ENCODE measurements around the gene ROBO2. TPM values are rescaled to one million over a fixed set of nuclear protein-coding genes. Genes with fewer than 3 reads are reported as not detected.
"Not testable (repeated sequence)": the region's sequence is repeated elsewhere in the genome, so short reads cannot be mapped to it uniquely, and the experiment has no call there.

The ROBO2 gene
- total RNA-seq, 1 experiment from 2014 or later, result under 0.01 TPM

DNA sequence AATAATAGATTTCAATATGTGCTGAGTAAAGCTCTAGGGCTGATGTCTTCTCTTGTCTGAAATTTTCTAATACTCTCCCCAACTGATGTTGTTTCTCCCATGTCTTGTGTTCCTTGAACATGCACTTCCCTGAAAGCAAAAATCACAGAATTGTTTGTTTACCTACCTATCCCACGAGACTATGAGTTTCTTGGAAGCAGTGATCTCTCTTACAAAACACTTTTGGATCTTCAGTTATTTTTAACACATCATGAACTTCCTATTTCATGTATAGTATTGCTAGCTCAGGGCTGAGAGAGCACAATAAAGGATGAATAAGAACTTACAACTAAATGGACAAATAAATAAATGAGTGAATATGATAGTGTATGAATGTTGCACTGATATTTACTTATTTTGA lies 365.0 kb downstream of the ROBO2 start:
- DNase-seq (ENCODE audit: low read depth), result no peak

GRCh38 chr3:77407441-77407840 lies 367.5 kb downstream of the ROBO2 start:
- no peak for DNase-seq (ENCODE audit: low read depth)

GRCh38 chr3:77410334-77410733 lies 370.4 kb downstream of the ROBO2 start:
- DNase-seq (ENCODE audit: low read depth), result not testable (repeated sequence)

GRCh38 chr3:77411334-77411733 lies 371.4 kb downstream of the ROBO2 start:
- no peak for DNase-seq (ENCODE audit: low read depth)

GRCh38 chr3:77412021-77412438 lies 372.1 kb downstream of the ROBO2 start:
- DNase-seq (ENCODE audit: low read depth), result no peak

GRCh38 chr3:77412584-77412983 lies 372.7 kb downstream of the ROBO2 start:
- no peak for DNase-seq (ENCODE audit: low read depth)

- no peak for DNase-seq (ENCODE audit: low read depth)
Measured at GRCh38 chr3:77414881-77415280, 375.0 kb downstream of the ROBO2 start.

DNA sequence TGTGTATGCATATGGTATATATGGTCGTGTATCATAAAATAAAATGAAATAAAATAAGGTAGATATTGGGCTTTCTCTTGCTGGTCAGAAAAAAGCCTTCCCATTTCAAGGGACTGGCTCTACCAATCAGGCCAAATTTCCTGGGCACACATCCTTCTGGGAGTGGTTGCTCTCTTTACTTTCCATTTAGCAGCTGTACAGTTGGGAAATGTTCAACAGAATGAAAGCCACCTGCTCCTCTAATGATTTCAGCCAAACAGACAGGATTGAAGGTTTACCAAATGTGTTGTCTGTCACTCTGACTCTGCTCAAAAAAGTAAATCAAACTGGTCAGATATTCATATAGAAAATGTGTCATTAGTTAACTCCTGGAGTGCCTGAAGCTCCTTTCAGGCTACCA lies 380.4 kb downstream of the ROBO2 start:
- DNase-seq (ENCODE audit: low read depth), result no peak

DNA sequence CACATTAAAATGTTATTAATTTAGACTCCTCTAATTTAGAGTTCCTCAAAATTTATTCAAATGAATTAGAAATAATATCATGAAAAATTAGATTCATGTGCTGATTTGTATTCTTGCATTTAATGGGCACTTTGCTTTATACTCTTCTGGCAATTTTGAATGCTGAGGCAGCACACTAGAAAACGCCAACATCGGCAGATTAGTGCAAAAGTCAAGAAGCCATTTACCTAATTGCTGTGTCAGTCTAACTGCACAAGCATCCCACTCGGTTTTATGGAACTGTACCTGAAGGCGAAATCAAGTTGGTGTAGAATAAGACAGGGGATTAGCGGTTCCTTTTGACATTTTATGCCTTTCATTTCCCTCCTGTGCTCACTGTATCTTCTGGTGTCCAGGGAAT lies 382.0 kb downstream of the ROBO2 start:
- DNase-seq (ENCODE audit: low read depth), result no peak

DNA sequence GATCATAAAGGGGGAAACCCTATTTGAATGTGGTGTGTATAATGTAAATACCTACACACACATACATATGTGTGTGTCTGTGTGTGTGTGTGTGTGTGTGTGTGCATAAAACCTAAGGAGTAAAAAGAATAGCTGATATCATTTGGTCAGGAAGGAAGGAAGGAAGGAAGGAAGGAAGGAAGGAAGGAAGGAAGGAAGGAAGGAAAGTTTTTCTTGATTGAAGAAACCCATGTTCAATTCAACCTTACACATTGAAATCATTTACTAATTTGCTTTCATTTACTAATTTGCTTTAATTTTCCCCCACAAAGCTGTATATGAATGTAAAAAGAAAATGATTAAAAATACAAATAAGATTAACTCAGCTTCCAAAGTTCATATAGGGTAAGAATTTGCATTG lies 386.6 kb downstream of the ROBO2 start:
- no peak for DNase-seq (ENCODE audit: low read depth)

DNA sequence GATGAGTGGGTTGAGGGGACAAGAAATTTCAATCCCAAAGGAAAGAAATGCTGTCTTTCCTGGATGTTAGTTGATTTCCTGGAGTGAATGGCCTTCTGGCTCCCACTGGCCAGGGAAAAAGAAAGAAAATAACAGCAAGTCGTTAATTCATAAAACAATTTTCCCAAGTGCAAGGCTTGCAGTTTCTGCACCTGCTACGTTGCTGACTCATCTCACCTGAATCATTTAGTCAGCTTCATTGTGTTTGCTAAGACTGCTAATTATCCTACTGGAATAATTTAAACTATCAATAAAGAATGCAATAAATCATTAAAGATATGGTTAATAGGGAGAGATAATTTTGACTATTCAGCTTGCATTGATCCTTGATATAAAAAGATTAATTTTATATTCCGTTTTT lies 387.6 kb downstream of the ROBO2 start:
- no peak for DNase-seq (ENCODE audit: low read depth)

- DNase-seq (ENCODE audit: low read depth), result no peak
Measured at GRCh38 chr3:77436908-77437307, 397.0 kb downstream of the ROBO2 start.

DNA sequence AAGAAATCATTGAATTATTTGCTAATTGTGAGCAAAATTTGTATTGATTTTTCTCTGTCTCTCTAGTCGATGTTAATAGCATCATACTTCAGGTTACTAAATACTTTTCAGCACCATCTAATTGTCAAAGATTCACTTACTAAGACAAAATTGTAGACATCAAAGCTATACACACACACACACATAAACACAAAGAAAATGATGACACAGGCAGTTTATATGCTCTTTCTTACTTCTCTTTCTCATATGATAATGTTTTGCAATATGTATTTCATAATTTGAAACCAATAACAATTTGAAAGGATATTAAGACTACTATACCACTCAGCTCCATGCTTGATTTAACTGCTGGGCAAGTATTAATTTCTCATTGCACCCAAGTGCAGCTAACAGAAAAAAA lies 406.2 kb downstream of the ROBO2 start:
- DNase-seq (ENCODE audit: low read depth), result no peak

GRCh38 chr3:77446761-77447160 lies 406.9 kb downstream of the ROBO2 start:
- DNase-seq (ENCODE audit: low read depth), result no peak

DNA sequence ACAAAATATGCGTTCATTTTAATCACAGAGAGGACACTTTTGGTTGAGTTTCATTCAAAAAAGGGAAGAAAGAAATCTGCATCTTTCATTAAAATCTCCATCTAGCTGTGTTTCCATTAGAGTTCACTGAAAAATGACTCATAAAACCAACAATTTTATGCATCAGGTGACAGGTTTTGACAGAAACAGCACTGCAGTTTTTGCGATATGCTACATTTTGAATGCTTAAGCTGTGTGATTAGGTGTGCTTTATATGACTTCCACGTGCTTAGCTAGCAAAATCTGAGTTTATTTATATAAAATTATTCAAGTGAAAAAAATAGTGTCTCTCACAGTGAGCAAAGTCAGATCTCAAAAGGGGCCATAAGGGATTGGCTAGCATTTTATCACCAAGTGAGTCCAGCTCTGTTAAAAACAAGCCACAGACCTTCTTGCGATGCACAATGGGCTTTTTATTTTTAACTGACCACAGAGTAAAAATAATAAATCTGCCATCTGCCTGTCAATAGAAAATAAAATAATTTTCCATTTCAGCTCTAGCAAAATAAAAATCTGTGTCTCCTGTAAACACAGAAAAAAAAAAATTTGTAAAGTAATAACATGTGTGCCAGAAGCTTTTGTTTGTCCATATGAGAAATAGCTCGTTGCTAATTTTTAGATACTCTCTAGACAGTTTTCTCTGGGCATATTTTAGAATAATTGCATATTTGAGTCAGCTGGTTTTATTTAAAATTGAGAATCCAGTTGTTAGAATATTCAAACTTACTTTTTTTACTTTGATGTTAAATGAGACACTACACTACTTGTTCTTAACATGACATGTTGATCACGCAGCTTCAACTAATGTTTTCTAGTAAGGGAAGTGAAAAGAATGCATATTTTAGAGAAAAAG lies 409.8 kb downstream of the ROBO2 start:
- no peak for DNase-seq (ENCODE audit: low read depth)

DNA sequence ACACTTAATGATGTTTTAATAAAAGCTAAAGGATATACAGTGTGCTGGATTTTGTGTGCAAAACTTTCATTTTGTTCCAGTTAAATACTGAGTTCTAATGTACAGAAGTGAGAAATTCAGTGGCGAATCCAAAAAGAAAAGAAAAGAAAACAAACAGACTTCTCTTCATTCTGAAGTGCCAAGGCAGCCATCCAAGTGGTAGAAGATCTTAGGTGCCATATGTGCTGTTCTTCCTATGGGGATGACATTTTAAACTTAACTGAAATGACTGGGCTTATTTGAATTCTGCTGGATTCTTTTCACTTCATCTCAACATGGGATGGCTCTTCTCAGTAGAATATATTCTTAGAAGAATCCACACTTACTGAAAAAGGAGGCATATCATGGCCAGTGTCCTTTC lies 416.5 kb downstream of the ROBO2 start:
- no peak for DNase-seq (ENCODE audit: low read depth)

DNA sequence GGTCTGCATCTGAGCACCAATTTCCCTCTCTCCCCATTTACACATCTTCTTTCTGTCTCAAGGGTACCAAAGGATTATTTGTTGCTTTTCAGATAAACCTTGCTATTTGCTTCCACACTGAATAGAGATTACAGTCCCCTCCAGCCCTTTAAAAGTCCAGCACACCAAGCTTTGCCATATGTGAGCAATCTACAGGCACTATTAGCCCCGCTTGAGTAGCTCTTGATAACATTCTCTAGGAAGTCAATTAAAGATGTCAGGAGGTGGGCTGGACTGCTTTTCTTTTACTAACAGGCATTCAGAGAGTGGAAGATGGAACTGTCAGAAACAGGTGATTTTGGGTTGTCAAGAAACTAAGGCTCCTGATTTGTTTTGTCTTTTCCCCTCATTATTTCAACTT lies 417.0 kb downstream of the ROBO2 start:
- no peak for DNase-seq (ENCODE audit: low read depth)

- DNase-seq (ENCODE audit: low read depth), result peak; percentile 58
Measured at GRCh38 chr3:77459926-77460325, 420.0 kb downstream of the ROBO2 start.

GRCh38 chr3:77460326-77460725 lies 420.4 kb downstream of the ROBO2 start:
- peak; percentile 59 for DNase-seq (ENCODE audit: low read depth)

GRCh38 chr3:77462951-77463350 lies 423.1 kb downstream of the ROBO2 start:
- DNase-seq (ENCODE audit: low read depth), result no peak

- DNase-seq (ENCODE audit: low read depth), result no peak
Measured at GRCh38 chr3:77464111-77464688, 424.3 kb downstream of the ROBO2 start.

DNA sequence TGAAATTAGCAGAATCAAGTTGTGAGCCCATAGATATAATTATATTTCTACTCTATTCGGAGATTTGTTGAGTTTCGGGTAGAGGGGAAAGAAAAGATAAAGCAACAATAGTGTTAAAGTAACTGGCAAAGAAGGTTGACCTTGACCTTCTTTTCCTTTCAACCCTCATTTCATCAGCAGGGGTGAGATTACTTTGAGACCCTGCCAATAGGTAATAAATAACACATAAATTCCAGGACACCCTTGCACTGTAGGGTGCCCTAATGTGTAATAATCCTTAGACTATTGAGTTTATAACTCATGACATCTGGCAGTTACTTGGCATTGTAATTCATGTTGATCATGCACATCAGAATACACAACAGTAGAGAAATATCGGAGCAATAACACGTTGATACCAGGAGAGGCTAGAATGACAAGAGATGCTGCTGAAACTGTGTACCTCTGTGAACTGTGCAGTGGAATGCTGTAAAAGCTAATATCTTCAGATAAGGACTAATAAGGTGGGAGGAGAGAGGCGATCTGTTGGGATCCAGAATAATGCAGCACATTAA lies 426.7 kb downstream of the ROBO2 start:
- DNase-seq (ENCODE audit: low read depth), result no peak

Data from HT1080 (cell line).